DOHH2 (cell line): ENCODE data around the gene LSAMP.

ENCODE experiments used
- CTCF ChIP-seq: fragments of 200-600 bp; sonication (generic); IDR thresholded peaks from one replicate; pipeline ENCODE4 v1.5.1; 2014; ENCODE audit warnings: antibody characterized with exemption, mild to moderate bottlenecking, low read depth, low read length; ENCODE audit not compliant: poor library complexity, severe bottlenecking
- EZH2phosphoT487 ChIP-seq: fragments of 200-600 bp; sonication (generic); IDR thresholded peaks from 2 replicates; pipeline ENCODE4 v1.6.1; 2017; ENCODE audit warnings: borderline replicate concordance, mild to moderate bottlenecking, antibody characterized with exemption, low read length, moderate library complexity, mixed read lengths

DNA sequence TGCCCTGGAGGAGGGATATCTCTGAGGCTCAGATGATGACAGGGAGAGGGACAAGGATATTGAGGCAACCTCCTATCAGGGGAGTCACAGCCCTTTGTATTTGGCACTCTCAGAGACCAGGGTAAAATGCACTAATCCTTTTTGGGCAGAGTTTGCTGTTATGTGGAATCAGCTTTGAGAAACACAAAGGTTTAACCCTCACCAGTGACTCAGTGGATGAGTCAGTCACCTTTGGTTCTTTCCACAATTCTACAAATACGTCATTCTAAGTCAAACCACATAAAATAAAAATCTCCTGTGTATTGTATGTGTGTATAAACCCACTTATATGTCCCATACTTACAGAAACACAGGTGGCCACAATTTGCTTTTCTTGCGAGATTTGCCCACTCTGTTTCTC is 5.1 kb downstream of the LSAMP start:
- TF ChIP-seq CTCF (no peak), EZH2phosphoT487 (no peak)
